ENCODE data around the gene DDX1.

Gene DDX1

DNA sequence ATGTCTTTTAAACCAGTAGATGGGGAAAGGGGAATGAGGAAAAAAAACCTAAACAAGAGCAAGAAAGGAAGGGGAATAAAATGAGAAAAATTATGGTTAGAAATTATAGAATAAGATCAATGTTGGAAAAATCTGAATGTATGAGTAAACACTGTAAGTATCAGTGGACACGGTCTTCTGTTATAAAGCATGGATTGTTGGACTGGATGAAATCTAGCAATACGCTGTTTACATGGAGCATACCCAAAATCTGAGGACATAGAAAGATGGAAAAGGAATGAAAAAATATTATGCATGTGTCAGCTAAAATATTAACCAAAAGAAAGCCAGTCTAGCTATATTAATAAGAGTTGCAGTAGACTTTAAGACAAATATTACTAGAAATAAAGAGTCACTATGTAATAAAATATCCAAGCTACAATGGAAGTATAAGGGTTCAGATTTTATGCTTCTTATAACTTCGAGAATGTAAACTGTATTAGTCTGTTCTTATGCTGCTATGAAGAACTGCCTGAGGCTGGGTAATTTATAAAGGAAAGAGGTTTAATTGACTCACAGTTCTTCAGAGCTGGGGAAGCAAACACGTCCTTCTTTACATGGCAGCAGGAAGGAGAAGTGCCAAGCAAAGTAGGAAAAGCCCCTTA lies 32.4 kb downstream of the DDX1 start:
- no peak overlapping the region for H3K27ac ChIP-seq
- no peak for TF ChIP-seq CTCF (conservative IDR thresholded peaks at IDR 0.05)

DNA sequence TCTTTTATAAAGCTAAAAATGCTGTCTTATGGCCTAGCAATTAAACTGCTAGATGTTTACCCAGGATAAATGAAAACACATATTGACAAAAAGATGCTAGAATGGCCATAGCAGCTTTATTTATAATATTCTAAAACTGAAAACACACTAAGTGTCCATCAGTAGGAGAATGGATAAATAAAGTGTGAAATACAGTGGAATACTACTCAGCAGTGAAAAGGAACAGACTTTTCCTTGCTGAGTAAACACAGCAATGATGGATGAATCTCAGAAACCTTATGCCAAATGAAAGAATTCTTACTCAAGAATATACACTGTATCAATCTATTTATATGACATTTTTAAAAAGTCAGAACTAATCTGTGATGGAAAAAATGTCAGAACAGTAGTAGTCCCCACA lies 33.2 kb downstream of the DDX1 start:
- TF ChIP-seq CTCF (conservative IDR thresholded peaks at IDR 0.05), result no peak
- no peak overlapping the region for H3K27ac ChIP-seq

GRCh38 chr2:15625344-15626036 lies 33.8 kb downstream of the DDX1 start:
- H3K27ac ChIP-seq, result no peak overlapping the region
- no peak for TF ChIP-seq CTCF (conservative IDR thresholded peaks at IDR 0.05)

DNA sequence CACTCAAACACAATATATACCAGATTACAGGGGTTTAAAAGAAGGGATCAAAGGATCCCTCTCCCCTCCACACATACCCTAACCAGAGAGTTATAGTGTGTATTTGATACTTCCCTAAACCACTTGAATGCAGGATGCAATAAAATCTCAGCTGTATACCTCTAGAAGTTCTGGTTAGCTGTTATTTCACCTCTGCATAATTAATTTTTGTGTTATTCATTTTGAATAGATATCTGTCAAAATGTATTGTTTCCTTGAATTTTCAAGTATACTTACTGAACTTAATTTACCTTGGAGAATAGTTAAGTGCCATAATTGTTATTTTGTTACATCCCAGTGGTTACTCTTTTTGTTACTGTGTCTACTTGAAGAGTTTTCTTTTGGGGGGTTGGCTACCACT lies 34.5 kb downstream of the DDX1 start:
- no peak overlapping the region for H3K27ac ChIP-seq
- TF ChIP-seq CTCF (conservative IDR thresholded peaks at IDR 0.05), result no peak

- no peak for TF ChIP-seq CTCF (conservative IDR thresholded peaks at IDR 0.05)
- no peak overlapping the region for H3K27ac ChIP-seq
Observed at GRCh38 chr2:15626967-15627366, 35.3 kb downstream of the DDX1 start.

GRCh38 chr2:15627817-15628684 lies 36.4 kb downstream of the DDX1 start:
- no peak overlapping the region for H3K27ac ChIP-seq
- no peak for TF ChIP-seq CTCF (conservative IDR thresholded peaks at IDR 0.05)

Data from VCaP (cell line).